Dedifferentiated amniotic fluid mesenchymal stem cell (primary cell): ENCODE data around the gene EME1.
"Not testable (repeated sequence)": the region's sequence is repeated elsewhere in the genome, so short reads cannot be mapped to it uniquely, and the experiment has no call there.

Source experiments
- DNase-seq: peaks from one replicate; pipeline ENCODE4 v3.0.0-alpha.2; 2016; ENCODE audit errors: extremely low spot score

The EME1 gene

DNA sequence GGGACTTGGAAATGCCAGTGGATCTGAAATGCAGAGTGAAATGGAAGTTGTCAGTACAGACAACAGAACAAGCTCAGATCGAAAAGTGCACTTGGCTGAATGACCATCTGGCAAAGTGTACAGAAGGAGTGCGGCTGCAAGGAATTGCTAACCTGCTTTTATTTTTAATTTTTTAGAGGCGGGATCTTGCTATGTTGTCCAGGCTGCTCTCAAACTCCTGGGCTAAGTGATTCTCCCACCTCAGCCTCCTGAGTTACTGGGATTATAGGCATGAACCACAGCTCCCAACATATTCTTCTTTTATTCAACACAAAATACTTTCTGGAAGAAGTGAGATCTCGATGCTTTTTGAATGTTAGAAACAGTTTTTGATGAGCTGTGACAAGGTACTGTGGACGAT is 20.7 kb downstream of the EME1 start:
- DNase-seq, result no peak

DNA sequence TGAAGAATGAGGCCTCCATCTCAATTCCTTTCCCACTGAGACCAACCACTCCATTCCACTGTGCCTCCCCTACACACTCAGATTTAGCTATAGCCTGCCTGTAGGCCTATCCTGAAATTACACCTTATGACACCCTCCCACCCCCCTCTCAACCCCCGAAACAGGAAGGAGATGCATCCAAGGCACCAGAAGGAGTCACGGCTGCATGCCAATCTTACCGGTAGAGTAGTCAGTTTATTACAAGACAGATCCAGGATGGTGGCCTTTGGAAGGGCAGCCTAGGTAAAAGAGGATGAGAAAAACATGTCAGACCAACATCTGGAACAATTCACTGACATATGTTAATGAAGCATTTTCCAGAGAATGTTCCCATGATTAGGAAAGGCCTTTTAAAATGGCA is 21.7 kb downstream of the EME1 start:
- no peak for DNase-seq

DNA sequence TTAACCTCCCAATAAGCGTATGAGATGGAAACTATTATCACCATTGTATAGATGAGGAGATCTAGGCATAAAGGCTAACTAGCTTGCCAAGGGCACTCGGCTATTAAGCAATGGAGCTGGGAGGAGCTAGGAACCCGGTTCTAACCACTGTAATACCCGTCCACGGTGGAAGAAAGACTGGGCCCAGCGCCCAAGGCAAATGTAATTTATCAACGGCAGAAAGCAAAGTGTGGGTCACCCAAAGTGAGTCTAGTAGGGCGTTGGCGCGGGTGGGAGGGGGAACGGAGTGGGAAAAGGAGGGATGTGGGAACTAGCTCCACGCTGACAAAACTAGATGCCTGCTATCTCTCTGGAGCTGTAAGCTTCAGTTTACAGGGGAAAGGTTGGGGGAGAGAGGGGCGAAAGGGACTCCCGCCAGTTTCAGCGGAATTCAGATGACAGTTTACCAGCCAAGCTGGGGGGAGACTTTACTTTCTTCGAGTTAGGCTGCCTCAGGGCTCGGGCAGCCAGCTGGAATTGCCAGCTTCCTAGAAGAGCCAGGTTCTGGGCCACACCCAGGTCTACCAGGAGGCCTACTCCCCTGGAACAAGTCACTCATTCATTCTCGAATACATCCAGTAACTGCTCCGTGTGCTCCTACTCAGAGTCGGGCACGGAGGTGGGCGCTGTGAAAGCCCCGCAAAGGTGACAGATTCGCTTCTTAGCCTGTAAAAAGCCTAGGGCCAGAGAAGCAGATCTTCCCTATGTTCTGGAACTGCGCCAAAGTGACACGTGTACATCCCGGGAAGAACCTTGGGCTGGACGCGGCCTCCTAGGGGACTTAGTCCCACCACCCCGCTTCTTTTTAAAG is 23.5 kb downstream of the EME1 start:
- DNase-seq, result peak; percentile 49

GRCh38 chr17:50397111-50397918 is 24.3 kb downstream of the EME1 start, which contains the start of gene LRRC59:
LRRC59 (minus strand) TSS chr17:50397523; CDS start chr17:50397317, 206 bp downstream.
- peak; percentile 50 for DNase-seq

DNA sequence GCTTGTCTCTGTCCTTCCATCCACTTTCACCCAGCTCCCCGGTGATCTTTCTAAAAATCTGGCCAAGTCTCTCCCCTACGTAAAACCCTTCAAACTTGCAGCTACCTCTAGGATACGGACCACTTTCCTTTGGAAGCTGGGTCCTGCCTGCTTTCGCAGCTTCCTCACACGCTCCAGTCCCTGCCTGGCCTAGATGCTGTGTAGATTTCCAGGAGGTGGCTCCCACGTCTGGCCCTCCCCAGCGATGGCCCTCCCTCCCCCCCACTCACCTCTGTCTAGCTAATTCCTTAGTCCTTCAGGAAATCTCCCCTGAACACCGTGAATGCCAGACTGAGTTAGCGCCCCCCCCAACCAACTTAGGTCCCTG is 24.9 kb downstream of the EME1 start:
- no peak for DNase-seq

DNA sequence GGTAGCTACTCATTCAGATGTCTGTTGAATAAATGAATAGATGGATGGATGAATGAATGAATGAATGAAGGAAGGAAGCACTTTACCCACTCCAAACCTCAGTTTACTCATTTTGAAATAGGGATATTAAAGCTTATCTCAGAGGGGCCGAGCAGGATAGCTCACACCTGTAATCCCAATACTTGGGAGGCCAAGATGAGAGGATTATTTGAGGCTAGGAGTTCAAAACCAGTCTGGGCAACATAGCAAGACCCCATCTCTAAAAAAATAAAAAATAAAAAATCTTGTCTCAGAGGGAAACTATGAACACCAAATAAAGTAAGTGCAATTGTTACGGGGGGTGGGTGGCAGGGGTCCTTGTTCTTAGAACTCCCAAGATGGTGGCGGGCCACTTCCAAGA is 25.6 kb downstream of the EME1 start:
- DNase-seq, result not testable (repeated sequence)

DNA sequence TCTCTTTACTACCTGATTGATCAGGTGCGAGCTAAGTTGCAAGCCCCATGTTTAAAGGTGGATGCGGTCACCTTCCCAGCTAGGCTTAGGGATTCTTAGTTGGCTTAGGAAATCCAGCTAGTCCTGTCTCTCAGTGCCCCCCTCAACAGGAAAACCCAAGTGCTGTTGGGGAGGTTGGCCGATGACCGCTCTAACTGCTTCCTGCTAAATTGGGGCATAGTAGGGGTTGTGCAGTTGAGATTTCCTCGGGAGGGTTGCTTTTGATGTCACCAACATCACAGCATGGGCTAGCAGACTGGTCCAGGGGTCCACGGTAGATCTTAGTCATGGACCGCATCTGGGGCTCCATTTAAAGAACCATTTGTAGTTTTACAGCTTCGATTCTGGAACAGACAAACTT is 26.6 kb downstream of the EME1 start:
- not testable (repeated sequence) for DNase-seq

DNA sequence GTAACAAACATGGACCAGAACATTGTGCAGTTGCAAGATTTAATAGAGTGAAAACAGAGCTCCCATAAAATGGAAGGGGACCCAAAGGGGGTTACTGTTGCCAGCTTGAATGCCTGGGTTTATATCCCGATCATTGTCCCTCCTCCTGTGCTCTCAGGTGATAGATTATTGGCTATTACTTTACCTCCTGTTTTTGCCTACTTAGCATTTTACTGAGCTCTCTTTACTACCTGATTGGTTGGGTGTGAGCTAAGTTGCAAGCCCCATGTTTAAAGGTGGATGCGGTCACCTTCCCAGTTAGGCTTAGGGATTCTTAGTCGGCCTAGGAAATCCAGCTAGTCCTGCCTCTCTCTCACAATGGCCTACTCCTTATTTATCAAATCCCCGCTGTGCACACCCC is 32.3 kb downstream of the EME1 start:
- not testable (repeated sequence) for DNase-seq

DNA sequence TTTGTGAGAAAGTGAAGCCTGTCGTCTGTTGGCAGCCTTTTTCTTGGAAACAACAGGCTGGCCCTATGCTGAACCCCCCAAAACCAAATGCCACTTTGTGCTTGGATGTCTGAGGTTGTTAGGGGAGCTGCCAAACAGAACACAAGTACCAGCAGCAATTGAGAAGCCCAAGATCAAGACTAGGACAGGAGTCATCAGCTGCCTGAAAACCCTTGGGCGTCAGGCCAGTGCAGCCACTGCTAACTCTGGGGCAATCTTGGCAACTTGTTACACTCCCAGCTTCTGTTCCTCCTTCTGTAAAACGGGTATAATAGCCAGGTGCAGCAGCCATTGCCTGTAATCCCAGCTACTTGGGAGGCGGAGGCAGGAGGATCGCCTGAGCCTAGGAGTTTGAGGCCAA is 33.5 kb downstream of the EME1 start:
- DNase-seq, result no peak

DNA sequence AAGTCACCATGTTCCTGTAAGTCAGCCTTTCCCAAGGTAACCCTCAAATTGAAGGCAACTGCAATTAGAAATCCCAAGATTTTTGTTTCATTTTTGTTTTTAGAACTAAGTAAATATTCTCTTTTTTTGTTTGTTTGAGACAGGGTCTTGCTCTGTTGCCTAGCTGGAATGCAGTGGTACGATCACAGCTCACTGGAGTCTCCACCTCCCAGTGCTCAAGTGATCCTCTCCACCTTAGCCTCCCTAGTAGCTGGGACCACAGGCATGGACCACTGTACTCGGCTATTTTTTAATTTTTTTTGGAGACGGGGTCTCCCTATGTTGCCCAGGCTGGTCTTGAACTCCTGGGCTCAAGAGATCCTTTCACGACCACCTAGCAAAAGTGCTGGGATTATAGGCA is 34.9 kb downstream of the EME1 start:
- DNase-seq, result no peak

DNA sequence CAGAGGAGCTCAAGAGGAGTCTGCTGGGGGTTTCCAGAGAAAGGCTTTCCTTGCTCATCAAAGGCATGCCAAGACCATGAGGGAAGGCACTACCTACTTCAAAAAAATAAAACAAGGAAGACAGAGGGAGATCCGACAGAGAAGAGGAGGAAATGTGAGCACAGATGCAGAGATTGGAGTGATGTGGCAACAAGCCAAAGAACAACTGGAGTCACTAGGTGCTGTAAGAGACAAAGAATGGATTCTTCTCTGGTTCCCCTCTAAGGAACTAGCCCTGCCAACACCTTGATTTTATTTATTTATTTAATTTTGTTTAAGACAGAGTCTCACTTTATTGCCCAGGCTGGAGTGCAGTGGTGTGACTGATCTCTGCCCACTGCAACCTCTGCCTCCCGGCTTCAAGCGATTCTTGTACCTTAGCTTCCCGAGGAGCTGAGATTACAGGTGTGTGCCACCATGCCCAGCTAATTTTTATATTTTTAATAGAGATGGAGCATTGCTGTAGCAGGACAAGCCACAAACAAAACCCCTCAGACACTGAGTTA is 39.2 kb downstream of the EME1 start:
- DNase-seq, result no peak

DNA sequence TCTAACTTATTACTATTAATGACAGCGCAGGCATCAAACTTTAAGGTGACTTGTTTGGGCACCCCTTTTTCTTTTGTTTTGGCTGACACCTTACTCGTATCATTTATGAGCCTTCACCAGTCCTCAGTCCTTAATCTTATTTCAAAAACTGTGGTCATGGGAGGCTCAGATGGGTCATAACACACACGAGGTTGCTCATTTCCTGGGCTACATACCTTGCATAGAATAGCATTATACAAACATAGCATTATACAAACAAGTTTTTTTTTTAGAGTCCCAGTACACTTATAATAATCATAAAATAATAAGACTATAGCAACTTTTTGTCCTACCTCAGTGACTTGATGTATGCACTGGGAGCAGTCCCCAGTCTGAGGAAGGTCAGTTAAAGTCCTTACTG is 41.8 kb downstream of the EME1 start:
- no peak for DNase-seq

GRCh38 chr17:50419577-50419976 is 46.5 kb downstream of the EME1 start:
- not testable (repeated sequence) for DNase-seq

DNA sequence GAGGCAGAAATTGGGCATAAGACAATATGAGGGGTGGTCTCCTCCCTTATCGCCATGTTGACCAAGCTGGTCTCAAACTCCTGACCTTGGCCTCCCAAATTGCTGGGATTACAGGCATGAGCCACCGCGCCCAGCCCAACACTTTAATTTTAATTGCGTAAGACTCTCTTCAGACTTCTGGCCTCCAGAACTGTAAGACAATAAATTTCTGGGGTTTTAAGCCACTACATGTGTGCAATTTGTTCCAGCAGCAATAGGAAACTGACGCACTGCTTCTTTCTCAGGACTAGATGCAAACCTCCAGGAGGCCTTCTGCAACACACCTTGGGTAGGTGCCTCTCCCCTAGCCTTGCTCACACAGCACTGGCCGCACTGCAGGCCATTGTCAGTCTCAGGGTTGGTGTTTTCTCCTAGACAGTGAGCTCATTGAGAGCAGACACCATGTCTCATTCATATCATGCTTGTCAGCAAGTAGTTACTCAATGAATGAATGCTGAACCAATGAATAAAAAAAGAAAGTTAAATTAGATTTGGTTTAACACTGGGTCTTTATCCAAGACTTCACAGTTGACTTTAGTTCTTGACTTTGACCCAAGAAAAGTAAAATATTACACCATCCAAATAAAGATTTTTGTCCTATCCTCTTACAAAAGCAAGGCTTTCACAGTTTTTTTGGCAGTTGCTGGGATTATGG is 47.5 kb downstream of the EME1 start:
- DNase-seq, result no peak

DNA sequence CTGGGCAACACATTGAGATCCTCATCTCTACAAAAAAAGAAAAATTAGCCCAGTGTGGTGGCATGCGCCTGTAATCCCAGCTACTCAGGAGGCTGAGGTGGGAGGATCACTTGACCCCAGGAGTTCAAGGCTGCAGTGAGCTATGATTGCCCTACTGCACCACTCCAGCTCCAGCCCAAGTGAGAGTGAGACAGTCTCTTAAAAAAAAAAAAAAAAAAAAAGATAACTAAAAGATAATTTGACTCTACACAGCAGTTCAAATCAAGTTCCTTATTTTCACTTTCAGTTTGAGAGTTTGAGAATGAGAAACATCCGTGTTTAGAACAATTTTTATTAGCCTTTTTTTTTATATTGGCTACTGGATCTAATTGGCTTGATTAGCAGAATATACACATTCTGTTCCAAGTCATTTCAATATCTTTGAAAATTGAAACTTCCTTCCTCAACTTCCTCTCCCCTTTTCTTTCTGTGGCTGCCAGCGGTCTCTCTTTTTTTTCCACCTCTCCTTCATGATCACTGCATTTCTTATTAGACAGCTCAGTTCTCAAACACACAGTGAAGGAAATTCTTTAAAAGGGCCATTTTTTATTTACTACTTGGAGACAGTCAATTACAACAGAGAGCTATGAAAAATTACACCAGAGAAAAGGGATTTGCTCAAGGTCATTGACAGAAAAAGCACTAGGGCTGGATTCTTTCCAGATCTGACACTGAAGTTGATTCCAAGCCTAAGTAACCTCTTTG is 48.5 kb downstream of the EME1 start:
- DNase-seq, result no peak

DNA sequence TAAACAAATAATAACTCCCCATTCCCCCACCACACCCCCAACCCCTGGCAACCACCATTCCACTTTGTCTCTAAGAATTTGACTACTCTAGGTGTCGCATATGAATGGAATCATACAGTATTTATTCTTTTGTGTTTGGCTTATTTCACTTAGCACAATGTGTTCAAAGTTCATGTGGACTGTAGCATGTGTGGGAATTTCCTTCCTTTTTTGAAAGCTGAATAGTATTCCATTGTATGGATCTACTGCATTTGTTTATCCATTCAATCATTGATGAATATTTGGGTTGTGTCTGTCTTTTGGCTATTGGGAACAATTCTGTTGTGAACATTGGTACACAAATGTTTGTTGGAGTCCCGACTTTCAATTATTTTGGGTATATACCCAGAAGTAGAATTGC is 49.7 kb downstream of the EME1 start:
- no peak for DNase-seq

DNA sequence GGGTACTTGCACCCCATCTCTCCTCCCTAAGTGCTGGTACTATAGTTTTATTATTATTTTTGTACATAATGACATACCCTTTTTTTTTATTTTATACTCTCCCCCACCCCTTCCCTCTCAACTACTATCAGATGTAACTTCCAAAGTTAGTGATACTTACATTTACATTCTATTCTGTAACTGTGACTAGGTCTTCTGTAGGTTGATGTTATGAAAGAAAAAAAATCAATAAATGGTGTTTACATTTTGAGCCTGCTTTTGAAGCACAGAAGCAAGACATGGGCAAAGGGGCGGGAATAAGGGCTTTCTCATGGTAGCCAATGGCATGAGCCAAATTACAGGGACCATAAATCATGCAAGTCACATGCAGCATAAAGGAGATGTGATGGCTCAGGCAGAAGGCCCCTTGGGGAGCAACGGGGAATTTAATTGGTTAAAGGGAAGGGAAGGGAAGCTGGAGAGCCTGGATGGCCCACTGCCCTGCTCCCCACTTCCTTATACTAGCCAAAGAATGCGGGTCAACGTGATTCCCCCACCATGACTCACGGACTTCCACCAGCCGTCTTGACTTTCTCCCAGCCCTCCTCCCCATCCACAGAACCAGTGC is 50.6 kb downstream of the EME1 start:
- DNase-seq, result no peak

GRCh38 chr17:50424246-50424995 is 51.4 kb downstream of the EME1 start:
- no peak for DNase-seq

GRCh38 chr17:50424996-50425681 is 52.1 kb downstream of the EME1 start:
- no peak for DNase-seq
